Chondrocyte (in vitro differentiated cells): ENCODE measurements around the gene LRIT2. TPM values are rescaled to one million over a fixed set of nuclear protein-coding genes. Genes with fewer than 3 reads are reported as not detected.

Experiments used
- DNase-seq: peaks from one replicate; pipeline ENCODE4 v3.0.0; 2021; ENCODE audit warnings: mixed read lengths, low spot score
- H3K27ac Mint-ChIP-seq: one replicate; pipeline ENCODE4 v1.8.0; 2021; ENCODE audit warnings: mild to moderate bottlenecking, moderate library complexity, mixed read lengths; ENCODE audit not compliant: unreplicated experiment
- H3K27me3 Mint-ChIP-seq: 2 replicates; pipeline ENCODE4 v1.8.0; 2021; ENCODE audit warnings: low read depth, mixed read lengths
- H3K36me3 Mint-ChIP-seq: 2 replicates; pipeline ENCODE4 v1.8.0; 2021; ENCODE audit warnings: low read depth, mixed read lengths
- H3K4me1 Mint-ChIP-seq: 2 replicates; pipeline ENCODE4 v1.8.0; 2021; ENCODE audit warnings: low read depth, mild to moderate bottlenecking, mixed read lengths
- H3K4me3 Mint-ChIP-seq: one replicate; pipeline ENCODE4 v1.8.0; 2021; ENCODE audit warnings: mild to moderate bottlenecking, moderate library complexity, mixed read lengths; ENCODE audit not compliant: unreplicated experiment
- H3K9me3 Mint-ChIP-seq: 2 replicates; pipeline ENCODE4 v1.8.0; 2021; ENCODE audit warnings: low read depth, mixed read lengths
- total RNA-seq: library from RNA; stranded (reverse); gene quantifications from 3 replicates; pipeline ENCODE4 v1.2.1, GENCODE V29; 2021
- TF ChIP-seq, protein P1 (sequence below): fragments of 200-600 bp; sonication (generic); IDR thresholded peaks from 2 replicates; pipeline ENCODE4 v1.5.0; 2021; ENCODE audit warnings: antibody characterized with exemption, mild to moderate bottlenecking, moderate library complexity

The LRIT2 gene
- total RNA-seq, 1 donor from 2014 or later, result not detected

DNA sequence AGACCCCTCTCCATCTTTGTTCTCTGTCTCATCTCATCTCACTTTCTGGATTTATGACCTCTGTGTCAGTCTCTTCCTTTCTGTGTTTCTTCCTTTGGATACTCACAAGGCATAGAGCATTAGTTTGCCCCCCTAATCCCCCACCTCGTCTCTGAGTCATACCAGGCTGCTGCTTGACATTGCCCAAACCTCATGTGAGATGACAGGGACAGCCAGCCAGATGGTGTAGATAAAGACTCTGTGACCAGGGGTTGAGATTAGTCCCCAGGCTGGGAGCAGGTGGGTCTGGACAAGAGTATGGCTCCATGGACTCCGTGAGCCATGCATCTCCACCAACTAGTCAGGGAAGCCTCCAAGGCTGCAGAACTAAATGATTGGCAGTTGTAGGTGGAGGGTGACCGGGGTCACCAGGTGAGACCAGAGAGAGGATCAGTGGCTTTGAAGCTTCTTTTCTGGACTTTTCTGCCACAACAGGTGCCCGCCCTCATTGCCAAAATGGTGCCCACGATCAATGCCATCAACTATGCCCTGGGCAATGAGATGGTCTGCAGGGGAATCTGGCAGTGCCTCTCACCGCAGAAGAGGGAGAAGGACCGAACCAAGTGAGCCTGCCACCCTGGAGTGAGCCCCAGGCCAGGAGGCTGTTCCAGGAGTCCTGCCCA lies 32.8 kb upstream of the LRIT2 start:
- peaks cover 4% of the 10 kb centered on the region for H3K4me1 Mint-ChIP-seq
- no peak overlapping the region for H3K27ac Mint-ChIP-seq
- peaks cover 22% of the 10 kb centered on the region for H3K27me3 Mint-ChIP-seq
- DNase-seq, result no peak
- H3K4me3 Mint-ChIP-seq, result no peak overlapping the region
- TF ChIP-seq, protein P1, sequence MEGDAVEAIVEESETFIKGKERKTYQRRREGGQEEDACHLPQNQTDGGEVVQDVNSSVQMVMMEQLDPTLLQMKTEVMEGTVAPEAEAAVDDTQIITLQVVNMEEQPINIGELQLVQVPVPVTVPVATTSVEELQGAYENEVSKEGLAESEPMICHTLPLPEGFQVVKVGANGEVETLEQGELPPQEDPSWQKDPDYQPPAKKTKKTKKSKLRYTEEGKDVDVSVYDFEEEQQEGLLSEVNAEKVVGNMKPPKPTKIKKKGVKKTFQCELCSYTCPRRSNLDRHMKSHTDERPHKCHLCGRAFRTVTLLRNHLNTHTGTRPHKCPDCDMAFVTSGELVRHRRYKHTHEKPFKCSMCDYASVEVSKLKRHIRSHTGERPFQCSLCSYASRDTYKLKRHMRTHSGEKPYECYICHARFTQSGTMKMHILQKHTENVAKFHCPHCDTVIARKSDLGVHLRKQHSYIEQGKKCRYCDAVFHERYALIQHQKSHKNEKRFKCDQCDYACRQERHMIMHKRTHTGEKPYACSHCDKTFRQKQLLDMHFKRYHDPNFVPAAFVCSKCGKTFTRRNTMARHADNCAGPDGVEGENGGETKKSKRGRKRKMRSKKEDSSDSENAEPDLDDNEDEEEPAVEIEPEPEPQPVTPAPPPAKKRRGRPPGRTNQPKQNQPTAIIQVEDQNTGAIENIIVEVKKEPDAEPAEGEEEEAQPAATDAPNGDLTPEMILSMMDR, result no peak
- H3K9me3 Mint-ChIP-seq, result no peaks in the 10 kb centered on the region
- no peaks in the 10 kb centered on the region for H3K36me3 Mint-ChIP-seq

DNA sequence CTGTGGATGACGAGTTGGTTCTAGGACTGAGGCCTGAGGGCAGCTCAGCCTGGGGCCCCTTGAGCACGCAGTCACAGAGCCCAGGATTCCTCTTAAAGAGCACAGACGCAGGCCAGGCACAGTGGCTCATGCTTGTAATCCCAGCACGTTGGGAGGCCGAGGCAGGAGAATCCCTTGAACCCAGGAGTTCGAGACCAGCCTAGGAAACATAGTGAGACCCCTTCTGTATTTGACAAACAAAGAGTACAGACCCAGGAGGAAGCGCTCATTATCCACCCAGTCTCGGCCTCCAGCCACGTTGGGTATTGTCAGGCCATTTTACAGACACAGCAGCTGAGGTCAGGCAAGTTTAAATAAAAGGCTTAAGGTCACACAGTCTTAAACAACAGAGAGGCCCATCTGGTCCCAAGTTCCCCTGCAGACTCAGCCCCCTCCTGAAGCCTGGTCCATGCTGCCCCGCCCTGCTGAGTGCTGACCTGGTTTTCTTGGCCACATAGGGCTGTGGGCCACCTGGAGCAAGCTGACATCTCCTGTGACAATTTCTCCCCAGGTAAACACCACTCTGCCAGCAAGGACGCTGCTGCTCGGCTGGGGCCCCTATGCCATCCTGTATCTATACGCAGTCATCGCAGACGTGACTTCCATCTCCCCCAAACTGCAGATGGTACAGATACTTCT lies 32.1 kb upstream of the LRIT2 start:
- Mint-ChIP-seq H3K27ac (no peak overlapping the region), H3K27me3 (peaks cover 19% of the 10 kb centered on the region), H3K4me3 (no peak overlapping the region), H3K4me1 (peaks cover 4% of the 10 kb centered on the region), H3K9me3 (no peaks in the 10 kb centered on the region), H3K36me3 (no peaks in the 10 kb centered on the region)
- no peak for DNase-seq
- TF ChIP-seq, protein P1, result peak; percentile 8

DNA sequence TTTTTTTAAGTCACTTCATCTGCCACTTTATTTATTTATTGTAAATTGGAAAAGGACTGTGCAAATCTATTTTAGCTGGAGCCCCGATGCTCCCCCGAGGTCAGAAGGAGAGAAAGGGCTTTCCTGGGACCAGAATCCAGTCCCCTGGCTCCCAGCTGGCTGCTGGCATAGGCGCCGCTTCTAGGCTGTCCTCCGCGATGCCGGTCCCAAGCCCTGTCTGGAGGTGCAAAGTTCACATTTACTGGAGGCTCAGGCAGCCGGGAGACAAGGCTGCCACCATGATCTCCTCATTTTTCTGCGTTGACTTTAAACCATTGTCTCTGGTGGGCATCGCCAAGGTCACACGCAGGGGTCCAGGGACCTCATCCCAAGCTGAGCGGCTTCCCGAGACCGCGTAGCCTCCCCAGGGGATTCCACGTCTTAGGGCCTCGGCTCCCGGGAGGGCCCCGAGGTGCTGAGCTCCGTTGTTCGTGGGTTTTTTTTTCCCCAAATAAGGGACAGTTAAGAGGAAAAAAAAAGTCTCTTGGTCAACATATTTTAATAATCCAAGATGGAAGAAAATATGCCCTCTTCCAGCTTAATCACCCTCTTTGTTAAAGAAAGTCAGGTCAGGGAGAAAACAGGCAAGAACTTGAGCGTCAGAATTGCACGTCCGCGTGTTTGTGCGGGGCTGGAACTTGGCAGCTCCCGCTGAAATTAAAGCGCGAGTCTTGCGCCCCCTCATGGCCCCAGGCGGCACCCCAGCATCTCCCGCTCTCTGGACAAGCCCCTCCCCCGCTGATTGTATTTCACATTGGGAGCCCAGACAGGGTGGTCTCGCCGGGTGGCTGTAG lies 31.4 kb upstream of the LRIT2 start:
- Mint-ChIP-seq H3K4me1 (peaks cover 4% of the 10 kb centered on the region), H3K9me3 (no peaks in the 10 kb centered on the region), H3K27ac (no peak overlapping the region), H3K4me3 (no peak overlapping the region), H3K36me3 (no peaks in the 10 kb centered on the region), H3K27me3 (peaks cover 21% of the 10 kb centered on the region)
- DNase-seq, result no peak
- TF ChIP-seq, protein P1, result peak; percentile 73

DNA sequence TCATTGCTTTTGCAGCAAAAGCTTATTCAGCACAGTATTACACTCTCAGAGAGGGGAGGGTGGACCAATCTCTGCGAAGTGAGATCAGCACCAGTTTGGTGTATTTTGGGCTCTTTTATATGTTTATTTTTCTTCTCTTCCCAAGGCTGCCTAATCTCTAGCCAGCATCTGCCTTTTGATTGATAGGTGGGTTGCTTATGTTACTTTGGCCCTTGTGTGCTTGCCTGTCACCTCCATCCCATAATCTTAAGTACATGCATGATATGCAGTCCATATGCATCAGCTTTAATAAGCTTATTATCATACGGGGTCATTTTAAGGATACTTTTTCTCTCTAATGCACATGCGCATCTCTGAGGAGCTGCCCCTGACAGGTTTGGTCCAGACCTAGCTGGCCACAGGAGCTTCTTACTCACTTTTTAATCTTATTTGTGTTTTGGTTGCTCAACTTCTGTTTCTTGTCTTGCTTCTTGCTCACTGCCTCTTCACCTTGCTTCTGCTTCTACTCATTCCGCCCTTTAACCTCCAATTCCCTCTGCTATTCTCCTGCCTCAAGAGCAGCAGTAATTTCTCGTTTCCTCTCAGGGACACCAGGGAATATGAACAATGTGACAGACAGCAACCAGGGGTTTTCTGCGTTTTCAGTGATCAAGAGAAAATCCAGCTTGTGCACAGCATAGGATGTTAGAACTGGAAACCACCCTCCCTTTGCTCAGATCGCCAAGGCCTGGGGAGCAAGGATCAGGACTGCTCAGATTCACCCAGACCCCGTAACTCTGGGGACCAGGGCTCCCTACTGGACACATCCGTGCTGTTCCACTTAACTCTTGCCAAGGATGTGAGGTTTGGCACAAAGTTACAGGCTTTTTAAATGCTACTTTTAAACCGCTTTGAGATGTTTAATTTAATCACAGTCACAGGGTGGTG lies 29.5 kb upstream of the LRIT2 start:
- Mint-ChIP-seq H3K4me1 (peaks cover 4% of the 10 kb centered on the region), H3K27ac (no peak overlapping the region), H3K9me3 (no peaks in the 10 kb centered on the region), H3K36me3 (no peaks in the 10 kb centered on the region), H3K4me3 (no peak overlapping the region), H3K27me3 (peaks cover 16% of the 10 kb centered on the region)
- DNase-seq, result no peak
- TF ChIP-seq, protein P1, result no peak
